Mesothelial cell of epicardium (in vitro differentiated cells): ENCODE measurements around the gene FAM20C. TPM values are rescaled to one million over a fixed set of nuclear protein-coding genes. Genes with fewer than 3 reads are reported as not detected.
"Not testable (repeated sequence)": the region's sequence is repeated elsewhere in the genome, so short reads cannot be mapped to it uniquely, and the experiment has no call there.

ENCODE experiments used
- DNase-seq, 2 experiments: peaks; one replicate each; pipeline ENCODE4 v3.0.0; 2021; ENCODE audit warnings: low spot score in 2 of 2; ENCODE audit not compliant: unreplicated experiment in 2 of 2
- H3K27ac Mint-ChIP-seq: 2 replicates; pipeline ENCODE4 v1.8.0; 2021; ENCODE audit warnings: mixed read lengths
- H3K27me3 Mint-ChIP-seq: 2 replicates; pipeline ENCODE4 v1.8.0; 2021; ENCODE audit warnings: low read depth, mixed read lengths
- H3K36me3 Mint-ChIP-seq: 2 replicates; pipeline ENCODE4 v1.8.0; 2021; ENCODE audit warnings: mixed read lengths
- H3K4me1 Mint-ChIP-seq: 2 replicates; pipeline ENCODE4 v1.8.0; 2021; ENCODE audit warnings: mixed read lengths
- H3K4me3 Mint-ChIP-seq: 2 replicates; pipeline ENCODE4 v1.8.0; 2021; ENCODE audit warnings: mild to moderate bottlenecking, moderate library complexity, mixed read lengths
- H3K9me3 Mint-ChIP-seq: 2 replicates; pipeline ENCODE4 v1.8.0; 2021; ENCODE audit warnings: mixed read lengths
- CTCF ChIP-seq: fragments of 200-600 bp; sonication (generic); IDR thresholded peaks from one replicate; pipeline ENCODE4 v1.5.0; 2021; ENCODE audit warnings: antibody characterized with exemption; ENCODE audit not compliant: unreplicated experiment
- total RNA-seq: library from RNA; stranded (reverse); gene quantifications from 3 replicates; pipeline ENCODE4 v1.2.1, GENCODE V29; 2021

FAM20C gene
- total RNA-seq, 1 donor from 2014 or later = 17.8 TPM

DNA sequence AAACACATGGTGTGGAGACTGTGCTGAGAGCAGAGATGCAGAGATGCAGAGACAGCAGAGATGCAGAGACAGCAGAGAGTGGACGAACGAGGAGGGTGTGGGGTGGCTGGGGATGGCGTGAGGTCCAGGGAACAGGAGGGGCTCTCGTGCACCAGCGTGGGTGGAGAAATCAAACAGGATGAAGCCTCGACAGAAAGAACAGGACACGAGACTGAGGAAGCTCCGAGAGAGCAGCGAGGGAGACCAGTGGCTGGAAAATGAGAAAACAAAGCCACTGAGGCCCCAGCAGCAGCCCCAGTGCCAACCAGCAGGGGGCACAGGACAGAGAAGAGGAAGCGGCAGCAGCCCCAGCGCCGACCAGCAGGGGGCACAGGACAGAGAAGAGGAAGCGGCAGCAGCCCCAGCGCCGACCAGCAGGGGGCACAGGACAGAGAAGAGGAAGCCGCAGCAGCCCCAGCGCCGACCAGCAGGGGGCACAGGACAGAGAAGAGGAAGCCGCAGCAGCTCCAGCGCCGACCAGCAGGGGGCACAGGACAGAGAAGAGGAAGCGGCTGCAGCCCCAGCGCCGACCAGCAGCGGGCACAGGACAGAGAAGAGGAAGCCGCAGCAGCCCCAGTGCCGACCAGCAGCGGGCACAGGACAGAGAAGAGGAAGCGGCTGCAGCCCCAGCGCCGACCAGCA is 70.4 kb downstream of the FAM20C start:
- not testable (repeated sequence) for H3K4me3 Mint-ChIP-seq, H3K27ac Mint-ChIP-seq, H3K27me3 Mint-ChIP-seq, H3K4me1 Mint-ChIP-seq
- H3K36me3 Mint-ChIP-seq = peaks cover 14% of the 10 kb centered on the region
- peak; percentile 58 for TF ChIP-seq CTCF
- DNase-seq = peak in 1 of 2 experiments; percentile 8
- peaks cover 10% of the 10 kb centered on the region for H3K9me3 Mint-ChIP-seq

GRCh38 chr7:263483-264351 is 71.3 kb downstream of the FAM20C start:
- not testable (repeated sequence) for DNase-seq, H3K4me1 Mint-ChIP-seq, H3K27ac Mint-ChIP-seq, H3K4me3 Mint-ChIP-seq
- H3K27me3 Mint-ChIP-seq = peaks cover 15% of the 10 kb centered on the region
- peaks cover 14% of the 10 kb centered on the region for H3K36me3 Mint-ChIP-seq
- TF ChIP-seq CTCF = peak; percentile 40
- H3K9me3 Mint-ChIP-seq = peaks cover 10% of the 10 kb centered on the region

GRCh38 chr7:264541-265191 is 72.3 kb downstream of the FAM20C start:
- peaks cover 18% of the 10 kb centered on the region for H3K27me3 Mint-ChIP-seq
- no peak overlapping the region for H3K27ac Mint-ChIP-seq
- DNase-seq = peak in 1 of 2 experiments; percentile 12
- H3K4me1 Mint-ChIP-seq = no peaks in the 10 kb centered on the region
- H3K4me3 Mint-ChIP-seq = no peak overlapping the region
- peaks cover 10% of the 10 kb centered on the region for H3K9me3 Mint-ChIP-seq
- TF ChIP-seq CTCF = no peak
- peaks cover 10% of the 10 kb centered on the region for H3K36me3 Mint-ChIP-seq

GRCh38 chr7:265192-265997 is 73.0 kb downstream of the FAM20C start:
- DNase-seq = peak in 1 of 2 experiments; percentile 2
- Mint-ChIP-seq H3K9me3 (peaks cover 10% of the 10 kb centered on the region), H3K36me3 (peaks cover 10% of the 10 kb centered on the region), H3K27ac (no peak overlapping the region), H3K27me3 (peaks cover 22% of the 10 kb centered on the region), H3K4me3 (no peak overlapping the region), H3K4me1 (no peaks in the 10 kb centered on the region)
- no peak for TF ChIP-seq CTCF
